ENCODE data around the gene FBXW11.
"Not testable (repeated sequence)": the region's sequence is repeated elsewhere in the genome, so short reads cannot be mapped to it uniquely, and the experiment has no call there.

- not testable (repeated sequence) for TF ChIP-seq ASH2L (IDR thresholded peaks at IDR 0.05; ENCODE audit: insufficient read length, low read depth, low read length); CTCF (CRISPR knock-in tag; IDR thresholded peaks at IDR 0.05); SNAPC5 (CRISPR knock-in tag; IDR thresholded peaks at IDR 0.05; ENCODE audit: borderline replicate concordance); ZNF557 (CRISPR knock-in tag; IDR thresholded peaks at IDR 0.05); ATF3 (CRISPR knock-in tag; IDR thresholded peaks at IDR 0.05); ZNF503 (CRISPR knock-in tag; IDR thresholded peaks at IDR 0.05); AGO2 (optimal IDR thresholded peaks at IDR 0.05; ENCODE audit: low read depth, low read length); SETDB1 (CRISPR knock-in tag; IDR thresholded peaks at IDR 0.05; ENCODE audit: borderline replicate concordance); ZNF224 (CRISPR knock-in tag; IDR thresholded peaks at IDR 0.05); POLR2AphosphoS5 (IDR thresholded peaks at IDR 0.05; ENCODE audit: low read depth, low read length); GTF2F1 (IDR thresholded peaks at IDR 0.05; ENCODE audit: low read length)
Measured at GRCh38 chr5:171915700-171916099, 90.7 kb downstream of the FBXW11 start.

All from HepG2 (cell line).